Measurements from ENCODE around the gene CRYBA1.
A peak's percentile ranks its signal among the peaks of the same experiment; 100 is the strongest.

DNA sequence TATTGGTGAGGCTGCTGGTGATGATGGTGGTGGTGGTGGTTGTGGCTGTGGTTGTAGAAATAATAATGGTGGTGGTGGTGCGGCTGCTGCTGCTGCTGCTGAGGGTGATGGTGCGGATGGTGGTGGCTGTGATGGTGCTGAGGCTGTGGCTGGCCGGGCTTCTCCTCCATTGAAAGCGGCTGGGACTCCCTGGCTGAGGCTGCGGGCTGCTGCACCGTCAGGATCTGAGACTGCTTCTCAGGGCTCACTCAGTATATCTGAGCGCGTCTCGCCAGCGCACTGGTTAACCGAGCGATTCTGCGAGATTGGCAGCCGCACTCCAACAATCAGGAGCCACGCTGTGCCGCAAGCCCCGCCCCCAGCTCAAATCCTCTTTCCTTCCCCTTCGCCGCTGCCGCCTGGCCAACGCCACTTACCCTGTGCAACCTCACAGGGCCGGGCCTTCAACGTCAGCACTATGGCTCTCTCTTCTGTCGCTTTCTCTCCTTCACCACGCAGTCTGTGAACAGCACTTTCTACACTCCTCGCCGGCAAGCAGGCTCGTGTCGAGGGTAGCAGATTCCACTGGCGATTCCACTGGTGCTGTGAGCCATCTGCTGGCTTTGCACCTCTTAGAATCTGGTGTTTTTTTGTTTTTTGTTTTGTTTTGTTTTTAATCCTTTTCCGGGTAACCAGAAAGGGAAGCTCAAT lies 47.4 kb downstream of the CRYBA1 start, which contains the start of gene NUFIP2:
- TF ChIP-seq, protein P1, sequence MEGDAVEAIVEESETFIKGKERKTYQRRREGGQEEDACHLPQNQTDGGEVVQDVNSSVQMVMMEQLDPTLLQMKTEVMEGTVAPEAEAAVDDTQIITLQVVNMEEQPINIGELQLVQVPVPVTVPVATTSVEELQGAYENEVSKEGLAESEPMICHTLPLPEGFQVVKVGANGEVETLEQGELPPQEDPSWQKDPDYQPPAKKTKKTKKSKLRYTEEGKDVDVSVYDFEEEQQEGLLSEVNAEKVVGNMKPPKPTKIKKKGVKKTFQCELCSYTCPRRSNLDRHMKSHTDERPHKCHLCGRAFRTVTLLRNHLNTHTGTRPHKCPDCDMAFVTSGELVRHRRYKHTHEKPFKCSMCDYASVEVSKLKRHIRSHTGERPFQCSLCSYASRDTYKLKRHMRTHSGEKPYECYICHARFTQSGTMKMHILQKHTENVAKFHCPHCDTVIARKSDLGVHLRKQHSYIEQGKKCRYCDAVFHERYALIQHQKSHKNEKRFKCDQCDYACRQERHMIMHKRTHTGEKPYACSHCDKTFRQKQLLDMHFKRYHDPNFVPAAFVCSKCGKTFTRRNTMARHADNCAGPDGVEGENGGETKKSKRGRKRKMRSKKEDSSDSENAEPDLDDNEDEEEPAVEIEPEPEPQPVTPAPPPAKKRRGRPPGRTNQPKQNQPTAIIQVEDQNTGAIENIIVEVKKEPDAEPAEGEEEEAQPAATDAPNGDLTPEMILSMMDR (conservative IDR thresholded peaks at IDR 0.05 in 1 of 2, IDR thresholded peaks at IDR 0.05 in 1 of 2; ENCODE audit: low read depth in 1 of 2, low read length in 2 of 2): peak in 1 of 2 donors; percentile 10
- TF ChIP-seq EZH2 (IDR thresholded peaks at IDR 0.05; ENCODE audit: low read length, missing control alignments): no peak

All from fibroblast of lung (primary cell).